GM18505 (cell line): ENCODE measurements around the gene TMEM200B.
"Not testable (repeated sequence)": the region's sequence is repeated elsewhere in the genome, so short reads cannot be mapped to it uniquely, and the experiment has no call there.

Experiments used
- ATAC-seq: cut with Tn5 transposase; IDR thresholded peaks from one replicate; pipeline ENCODE4 v1.9.1; 2021; ENCODE audit not compliant: unreplicated experiment
- POLR2A ChIP-seq: IDR thresholded peaks from 4 replicates; pipeline ENCODE4 v1.6.1; 2011; ENCODE audit warnings: borderline replicate concordance; ENCODE audit not compliant: insufficient read depth, insufficient read length; ENCODE audit errors: extremely low read depth

TMEM200B gene

DNA sequence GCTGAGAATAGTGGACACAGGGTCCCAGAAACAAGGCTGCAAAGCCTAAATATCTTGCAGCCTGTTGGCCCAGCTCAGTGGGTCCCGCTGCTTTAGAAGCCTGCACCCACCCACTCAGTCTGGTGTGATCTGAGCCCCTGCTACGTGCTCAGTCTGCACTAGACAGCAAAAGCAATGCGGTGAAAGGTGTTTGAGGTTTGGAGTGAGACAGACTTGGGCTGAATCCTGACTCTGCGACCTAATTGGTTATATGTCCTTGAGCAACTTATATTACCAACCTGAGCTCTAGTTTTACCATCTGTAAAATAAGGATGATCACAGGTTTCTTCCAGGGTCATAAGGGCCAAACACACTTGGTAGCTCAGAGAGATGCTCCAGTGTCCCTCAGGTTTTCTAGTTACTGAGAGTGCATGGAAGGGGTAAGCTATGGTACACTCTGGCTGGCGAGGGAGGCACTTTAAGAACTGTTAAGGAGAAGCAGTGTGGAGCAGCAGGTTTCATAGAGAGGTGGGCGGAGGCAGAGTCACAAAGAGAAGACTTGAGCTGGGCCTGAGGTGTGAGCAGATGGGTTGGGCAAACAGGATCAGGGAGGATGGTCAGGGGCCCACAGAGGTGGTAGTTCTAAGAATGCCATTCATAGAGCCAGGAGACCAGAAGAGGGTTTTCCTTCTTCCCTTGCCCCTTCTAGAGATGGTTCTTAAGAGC, 10.1 kb downstream of the TMEM200B start:
- ATAC-seq, result no peak
- TF ChIP-seq POLR2A, result no peak

DNA sequence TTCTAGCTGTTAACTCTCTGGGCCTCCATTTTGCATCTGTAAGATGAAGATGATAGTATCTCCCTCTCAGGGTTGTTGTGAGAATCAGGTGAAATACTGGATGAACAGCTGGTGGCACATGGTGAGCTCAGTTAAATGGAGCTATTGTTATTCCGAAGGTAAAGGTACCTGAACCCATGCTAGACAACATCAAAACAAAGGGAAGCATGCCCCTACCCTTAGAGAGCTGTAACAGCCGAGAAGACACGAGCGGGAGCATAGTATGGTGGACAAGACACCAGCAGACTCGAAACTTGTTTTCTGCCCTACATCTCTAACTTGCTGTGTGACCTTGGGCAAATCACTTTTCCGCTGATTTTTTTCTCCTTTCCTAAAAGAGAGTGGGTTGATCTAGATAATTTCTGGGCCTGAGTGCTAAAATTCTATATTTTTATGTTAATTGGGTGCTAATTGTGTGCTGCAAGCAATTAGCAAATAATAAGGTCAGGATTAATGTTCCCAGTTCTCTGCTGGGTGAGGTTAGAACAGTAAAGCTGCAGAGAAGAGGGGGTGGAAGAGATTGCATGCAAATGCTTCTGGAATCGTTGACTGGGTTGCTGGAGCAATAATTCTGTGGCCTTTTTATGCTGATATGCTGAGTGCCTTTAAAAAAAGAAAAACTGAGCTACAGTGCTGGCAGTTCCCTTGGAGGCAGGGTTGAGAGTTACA, 10.8 kb downstream of the TMEM200B start:
- no peak for ATAC-seq
- no peak for TF ChIP-seq POLR2A

DNA sequence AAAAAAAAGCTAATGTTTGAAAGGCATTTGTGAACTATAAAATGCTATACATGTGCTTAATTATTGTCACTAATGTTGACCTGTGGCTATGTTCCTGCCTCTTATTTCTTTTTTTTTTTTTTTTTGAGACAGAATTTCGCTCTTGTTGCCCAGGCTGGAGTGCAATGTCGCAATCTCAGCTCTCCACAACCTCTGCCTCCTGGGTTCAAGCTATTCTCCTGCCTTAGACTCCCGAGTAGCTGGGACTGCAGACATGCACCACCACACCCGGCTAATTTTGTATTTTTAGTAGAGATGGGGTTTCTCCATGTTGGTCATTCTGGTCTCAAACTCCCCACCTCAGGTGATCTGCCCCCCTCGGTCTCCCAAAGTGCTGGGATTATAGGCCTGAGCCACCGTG, 15.7 kb downstream of the TMEM200B start:
- ATAC-seq, result not testable (repeated sequence)

DNA sequence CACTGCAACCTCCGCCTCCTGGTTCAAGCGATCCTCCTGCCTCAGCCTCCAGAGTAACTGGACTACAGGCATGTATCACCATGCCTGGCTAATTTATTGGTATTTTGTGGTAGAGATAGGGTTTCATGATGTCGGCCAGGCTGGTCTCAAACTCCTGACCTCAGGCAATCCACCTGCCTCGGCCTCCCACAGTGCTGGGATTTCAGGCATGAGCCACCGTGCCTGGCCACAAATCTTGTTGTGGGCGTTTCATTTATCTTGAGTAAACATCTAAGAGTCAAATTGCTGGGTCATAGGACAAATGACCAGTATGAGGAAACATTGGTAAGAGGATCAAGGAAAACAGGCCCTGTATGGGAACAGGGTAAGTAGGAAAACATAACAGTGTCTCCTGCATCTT, 17.9 kb downstream of the TMEM200B start:
- no peak for TF ChIP-seq POLR2A

DNA sequence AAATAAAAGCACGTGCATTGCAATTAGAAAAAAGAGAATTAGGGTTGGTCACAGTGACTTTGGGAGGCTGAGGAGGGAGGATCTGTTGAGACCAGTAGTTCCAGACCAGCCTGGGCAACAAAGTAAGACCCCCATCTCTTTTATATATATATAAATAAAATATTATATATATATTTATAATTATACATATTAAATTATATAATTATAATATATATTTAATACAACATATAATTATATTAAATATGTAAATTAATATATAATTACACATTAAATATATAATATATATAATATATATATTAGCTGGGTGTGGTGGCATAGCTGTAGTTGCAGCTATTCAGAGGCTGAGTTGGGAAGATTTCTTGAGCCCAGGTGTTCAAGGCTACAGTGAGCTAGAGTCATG, 23.2 kb downstream of the TMEM200B start:
- no peak for TF ChIP-seq POLR2A
- no peak for ATAC-seq

More for the DNA sequence above, 17.9 kb downstream of the TMEM200B start:
- ATAC-seq, result no peak

DNA sequence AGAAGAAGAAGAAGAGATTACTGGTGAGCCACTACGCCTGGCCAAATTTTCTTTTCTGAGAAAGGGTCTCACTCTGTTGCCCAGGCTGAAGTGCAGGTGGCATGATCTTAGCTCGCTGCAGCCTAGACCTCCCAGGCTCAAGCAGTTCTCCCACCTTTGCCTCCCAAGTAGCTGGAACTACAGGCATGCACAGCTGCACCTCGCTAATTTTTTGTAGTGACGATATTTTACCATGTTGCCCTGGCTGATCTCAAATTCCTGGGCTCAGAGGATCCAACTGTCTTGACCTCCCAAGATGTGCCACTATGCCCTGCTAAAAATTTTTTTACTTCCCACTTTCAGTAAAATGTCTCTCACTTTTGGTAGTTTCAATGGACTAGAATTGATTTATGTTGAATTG, 24.4 kb downstream of the TMEM200B start:
- ATAC-seq, result no peak
- no peak for TF ChIP-seq POLR2A

DNA sequence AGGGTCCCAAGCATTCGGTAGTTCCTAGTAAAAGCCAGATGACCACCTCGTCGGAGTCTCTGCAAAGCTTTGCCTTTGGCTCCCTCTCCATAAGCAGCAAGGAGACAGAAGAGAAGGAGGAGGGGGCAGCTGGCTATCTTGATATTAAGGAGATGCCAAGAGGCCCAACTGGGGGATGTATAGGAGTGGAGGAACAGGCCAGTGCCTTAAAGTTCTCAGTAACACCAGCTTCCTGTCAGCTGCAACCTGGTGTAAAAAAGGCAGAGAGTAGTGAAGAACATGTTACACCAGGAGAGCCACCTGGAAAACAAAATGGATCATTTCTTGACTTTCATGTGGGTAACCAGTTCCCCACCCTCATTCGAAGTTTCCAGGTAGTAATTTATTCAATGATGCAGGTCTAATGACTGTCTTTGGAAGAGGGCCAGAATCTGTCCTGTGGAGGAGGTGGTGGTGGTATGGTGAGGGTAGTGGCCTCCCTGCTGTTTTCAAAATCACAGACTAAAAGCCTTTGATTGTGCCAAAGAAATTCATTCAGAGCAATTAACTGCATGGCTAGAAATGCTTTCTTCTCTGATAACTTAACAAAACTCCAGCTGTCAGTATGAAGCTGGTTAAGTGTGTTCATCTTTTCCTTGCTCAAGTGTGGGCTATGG, 27.3 kb downstream of the TMEM200B start:
- ATAC-seq, result no peak

DNA sequence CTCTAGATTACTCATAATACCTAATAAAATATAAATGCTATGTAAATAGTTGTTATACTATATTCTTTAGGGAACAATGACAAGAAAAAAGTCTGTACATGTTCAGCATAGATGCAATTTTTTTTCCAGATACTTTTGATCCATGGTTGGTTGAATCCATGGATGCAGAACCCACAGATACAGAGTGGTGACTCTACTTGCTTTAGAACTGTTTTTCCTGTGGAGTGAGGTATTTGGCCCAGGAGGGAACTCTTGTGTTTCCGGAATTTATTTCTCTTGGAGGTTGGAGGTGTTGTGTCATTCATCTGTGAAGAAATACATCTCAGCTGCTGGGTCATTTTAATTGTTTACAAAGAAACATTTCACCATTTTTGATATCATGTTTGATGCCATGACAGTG, 28.7 kb downstream of the TMEM200B start:
- no peak for TF ChIP-seq POLR2A
- ATAC-seq, result no peak

More for the DNA sequence above, 27.3 kb downstream of the TMEM200B start:
- no peak for TF ChIP-seq POLR2A

DNA sequence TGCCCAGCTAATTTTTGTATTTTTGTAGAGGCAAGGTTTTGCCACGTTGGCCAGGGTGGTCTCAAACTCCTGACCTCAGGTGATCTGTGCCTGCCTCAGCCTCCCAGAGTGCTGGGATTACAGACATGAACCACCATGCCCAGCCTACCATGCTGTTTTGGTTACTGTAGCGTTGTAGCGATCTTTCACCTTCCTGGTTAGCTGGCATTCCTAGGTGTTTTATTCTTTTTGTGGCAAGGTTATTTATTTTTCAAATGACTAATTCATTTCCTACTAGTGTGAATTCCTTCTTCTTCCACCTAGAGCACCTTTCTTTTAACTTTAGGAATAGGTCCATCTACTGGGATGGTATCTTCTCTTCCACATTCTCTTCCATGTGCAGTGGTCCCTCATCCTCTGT, 29.3 kb downstream of the TMEM200B start:
- ATAC-seq, result no peak
- TF ChIP-seq POLR2A, result no peak

DNA sequence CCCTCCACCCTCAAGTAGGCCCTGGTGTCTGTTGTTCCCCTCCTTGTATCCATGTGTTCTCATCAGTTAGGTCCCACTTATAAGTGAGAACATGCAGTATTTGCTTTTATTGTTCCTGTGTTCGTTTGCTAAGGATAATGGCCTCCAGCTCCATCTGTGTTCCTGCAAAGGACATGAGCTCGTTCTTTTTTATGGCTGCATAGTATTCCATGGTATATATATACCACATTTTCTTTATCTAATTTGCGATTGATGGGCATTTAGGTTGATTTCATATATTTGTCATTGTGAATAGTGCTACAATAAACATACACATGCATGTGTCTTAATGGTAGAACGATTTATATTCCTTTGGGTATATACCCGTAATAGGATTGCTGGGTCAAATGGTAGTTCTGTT, 31.0 kb downstream of the TMEM200B start:
- not testable (repeated sequence) for ATAC-seq

DNA sequence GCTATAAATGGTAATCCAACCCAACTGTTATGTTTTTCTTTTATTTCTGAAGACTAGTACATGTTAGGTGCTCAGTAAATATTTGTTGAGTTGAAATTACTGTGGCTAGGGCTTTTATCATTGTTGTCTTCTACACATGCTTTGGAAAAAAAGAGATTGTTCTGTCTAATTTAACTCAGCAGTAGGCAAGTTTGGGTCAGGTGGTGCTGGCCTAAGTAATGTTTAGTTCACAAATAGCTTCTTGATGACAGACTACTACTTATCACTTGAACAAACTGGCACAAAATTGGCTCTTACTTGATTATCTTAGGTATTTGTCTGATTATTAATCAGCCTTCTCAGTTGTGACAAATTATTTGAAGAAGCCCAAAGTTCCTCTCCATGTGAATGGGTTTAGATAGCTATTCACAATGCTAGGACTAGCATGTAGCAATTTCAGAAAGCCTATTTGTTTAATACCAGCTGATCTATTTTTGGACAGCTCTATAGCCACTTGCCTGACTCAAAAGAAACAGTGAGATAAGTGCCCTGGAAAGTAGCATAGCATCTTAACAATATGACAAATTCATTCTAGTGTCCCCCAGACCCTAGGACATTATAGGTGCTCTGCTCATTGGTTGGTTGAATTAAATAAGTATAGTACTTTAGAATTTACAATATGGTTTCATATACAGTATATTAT, 32.6 kb downstream of the TMEM200B start:
- TF ChIP-seq POLR2A, result no peak
- no peak for ATAC-seq

DNA sequence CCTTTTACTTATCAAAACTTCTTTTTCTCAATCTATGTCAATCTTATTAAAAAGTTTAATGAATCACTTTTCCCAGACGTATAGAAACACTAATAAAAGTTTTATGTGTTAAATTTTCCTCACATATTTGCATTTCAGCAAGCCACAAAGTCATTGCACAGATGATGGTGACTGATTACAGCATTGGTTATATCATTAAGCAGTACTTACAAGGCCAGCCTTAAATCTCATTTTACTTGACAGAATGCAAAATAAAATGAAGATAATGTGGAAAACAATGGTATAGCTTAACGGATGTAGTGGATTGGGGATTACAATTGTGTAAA, 39.5 kb downstream of the TMEM200B start:
- no peak for TF ChIP-seq POLR2A
- no peak for ATAC-seq

DNA sequence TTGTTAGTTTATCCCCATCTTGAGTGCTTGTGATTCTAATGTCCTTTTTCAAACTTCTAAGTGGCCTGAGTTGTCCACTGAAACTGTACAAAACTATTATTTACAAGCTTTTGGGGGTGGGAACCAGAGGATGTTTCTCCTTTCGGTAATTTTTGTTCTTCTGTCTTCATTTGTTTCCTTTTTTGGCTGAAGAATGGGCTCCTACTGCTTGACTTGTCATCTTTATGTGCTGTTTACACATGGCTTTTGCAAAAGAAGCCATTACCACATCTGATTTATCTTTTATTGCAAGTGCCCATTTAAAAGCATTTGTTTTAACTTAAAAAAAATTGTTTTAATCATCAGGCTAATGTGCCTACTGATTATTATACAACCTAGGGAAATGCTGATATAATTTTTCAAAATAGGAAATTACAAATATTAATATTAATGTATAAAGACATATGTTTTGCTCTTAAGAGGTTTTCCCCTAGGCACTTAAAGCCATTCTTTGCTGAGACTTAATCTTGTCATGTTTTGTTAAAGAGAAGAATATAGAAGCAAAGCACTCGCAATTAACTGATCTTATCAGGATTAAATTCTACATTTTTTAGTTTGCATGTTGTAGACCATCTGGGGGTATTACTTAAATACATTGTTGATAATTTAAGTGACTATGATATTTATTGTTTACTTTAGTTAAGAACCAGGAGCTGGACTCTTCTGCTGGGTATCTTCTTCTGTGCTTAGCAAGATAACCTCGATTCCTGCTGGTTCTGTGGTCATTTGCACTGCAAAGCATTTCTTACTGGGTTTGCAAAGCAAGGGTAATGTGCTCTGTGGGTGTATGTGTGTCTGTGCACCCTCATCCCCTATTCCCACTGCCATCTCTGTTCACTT, 40.1 kb downstream of the TMEM200B start:
- no peak for ATAC-seq
- no peak for TF ChIP-seq POLR2A
